GM12878 (cell line): Measurements from ENCODE around the gene TNRC6C. TPM values are rescaled to one million over a fixed set of nuclear protein-coding genes. Genes with fewer than 3 reads are reported as not detected.

Source experiments
- ATAC-seq: fragments of 200-7000 bp; cut with Tn5 transposase; 3 replicates; pipeline ENCODE4 v1.9.1; 2020; ENCODE audit warnings: mild to moderate bottlenecking, moderate library complexity
- BruUV-seq: library from RNA; stranded (reverse); fragments of 400-500 nt; replicated peaks from 2 replicates; lab custom pipeline; 2021; lab: Mats Ljungman, UMichigan
- CTCF ChIA-PET: fragments of 300-600 bp; sonication (Branson Sonifier 250); formaldehyde crosslinking; extraction: SDS; loops from one replicate; lab custom pipeline; 2021; ENCODE audit warnings: inconsistent platforms; lab: Yijun Ruan, JAX
- POLR2A ChIA-PET: fragments of 350-600 bp; formaldehyde crosslinking; extraction: SDS; loops from one replicate; lab custom pipeline; 2021; ENCODE audit warnings: inconsistent platforms; lab: Charles Lee
- RAD21 ChIA-PET: fragments of 300-600 bp; sonication (Branson Sonifier 250); formaldehyde crosslinking; loops from one replicate; lab custom pipeline; 2023; ENCODE audit warnings: antibody characterized with exemption; ENCODE audit not compliant: unreplicated experiment; lab: Charles Lee
- SMC1A ChIA-PET: fragments of 300-600 bp; sonication (Branson Sonifier 250); formaldehyde crosslinking; loops from one replicate; lab custom pipeline; 2023; ENCODE audit not compliant: unreplicated experiment, uncharacterized antibody; lab: Charles Lee
- DNase-seq: peaks from one replicate; pipeline ENCODE4 v3.0.0-alpha.2; 2011; ENCODE audit warnings: low read depth, low spot score
- FAIRE-seq: peaks from 3 replicates; lab custom pipeline; 2011; peaks lifted over from hg19 to GRCh38; lab: Jason Lieb, UNC
- H2AFZ ChIP-seq: 2 replicates; pipeline ENCODE4 v1.6.0; 2011; ENCODE audit warnings: low read depth, low read length, control low read depth; ENCODE audit not compliant: control insufficient read depth
- H3K27ac ChIP-seq: 2 replicates; pipeline ENCODE4 v1.5.1; 2011; ENCODE audit warnings: control low read depth; ENCODE audit not compliant: control insufficient read depth, insufficient read depth
- H3K27me3 ChIP-seq, 2 experiments: replicated peaks in 1 of 2; 2 replicates each; pipeline versions ENCODE4 v1.6.0 to v1.6.1; 2011; ENCODE audit warnings: low read length in 1 of 2; ENCODE audit not compliant: control insufficient read depth in 2 of 2, insufficient read depth in 2 of 2
- H3K36me3 ChIP-seq, 2 experiments: 2 replicates each; pipeline ENCODE4 v1.5.1; 2011; ENCODE audit warnings: low read length in 1 of 2; ENCODE audit not compliant: control insufficient read depth in 2 of 2, insufficient read depth in 2 of 2
- H3K4me1 ChIP-seq: 2 replicates; pipeline ENCODE4 v1.6.1; 2011; ENCODE audit warnings: mild to moderate bottlenecking, low read length, moderate library complexity, mixed read lengths; ENCODE audit not compliant: control insufficient read depth, insufficient read depth
- H3K4me2 ChIP-seq: 2 replicates; pipeline ENCODE4 v1.6.0; 2011; ENCODE audit warnings: control low read depth; ENCODE audit not compliant: control insufficient read depth, insufficient read depth
- H3K4me3 ChIP-seq: fragments of 200-600 bp; sonication (generic); 2 replicates; pipeline ENCODE4 v1.5.1; 2016
- H3K79me2 ChIP-seq: 2 replicates; pipeline ENCODE4 v1.6.0; 2011; ENCODE audit warnings: low read length; ENCODE audit not compliant: control insufficient read depth, insufficient read depth
- H3K9ac ChIP-seq: 2 replicates; pipeline ENCODE4 v1.8.0; 2011; ENCODE audit warnings: low read length, control low read depth, mixed read lengths; ENCODE audit not compliant: control insufficient read depth, insufficient read depth
- H3K9me3 ChIP-seq: replicated peaks from 3 replicates; pipeline ENCODE4 v1.5.1; 2011; ENCODE audit warnings: mild to moderate bottlenecking, low read length; ENCODE audit not compliant: control insufficient read depth, insufficient read depth
- H4K20me1 ChIP-seq: 2 replicates; pipeline ENCODE4 v1.6.0; 2011; ENCODE audit not compliant: control insufficient read depth, insufficient read depth
- ATF7 ChIP-seq: fragments of 450-650 bp; IDR thresholded peaks from 2 replicates; pipeline ENCODE4 v1.6.1; 2016; ENCODE audit warnings: low read depth, mild to moderate bottlenecking
- BHLHE40 ChIP-seq, 2 experiments: fragments of 450-650 bp in 1 of 2; IDR thresholded peaks; 2 replicates each; pipeline ENCODE4 v1.6.1; 2011 to 2017; ENCODE audit warnings: low read depth in 2 of 2, borderline replicate concordance in 1 of 2, improper control_type of control experiment in 1 of 2, low read length in 1 of 2, mild to moderate bottlenecking in 1 of 2
- CEBPZ ChIP-seq: fragments of 150-350 bp; IDR thresholded peaks from 2 replicates; pipeline ENCODE4 v1.6.1; 2016; ENCODE audit warnings: low read depth, low read length
- E4F1 ChIP-seq: fragments of 450-650 bp; IDR thresholded peaks from 2 replicates; pipeline ENCODE4 v1.6.1; 2018; ENCODE audit warnings: borderline replicate concordance, mild to moderate bottlenecking; ENCODE audit not compliant: partially characterized antibody
- EGR1 ChIP-seq, 2 experiments: IDR thresholded peaks; 1 replicate in 1 of 2; 2 replicates in 1 of 2; pipeline ENCODE4 v1.6.1; 2011 to 2012; ENCODE audit warnings: low read depth in 2 of 2, low read length in 2 of 2, borderline replicate concordance in 1 of 2, mild to moderate bottlenecking in 1 of 2, moderate library complexity in 1 of 2
- IKZF1 ChIP-seq: fragments of 450-650 bp; conservative IDR thresholded peaks from 2 replicates; pipeline ENCODE4 v1.6.1; 2017; ENCODE audit warnings: antibody characterized with exemption, mild to moderate bottlenecking
- KLF5 ChIP-seq: fragments of 450-650 bp; IDR thresholded peaks from 2 replicates; pipeline ENCODE4 v1.6.1; 2014; ENCODE audit warnings: mild to moderate bottlenecking; ENCODE audit not compliant: partially characterized antibody
- MLLT1 ChIP-seq: fragments of 450-650 bp; IDR thresholded peaks from 2 replicates; pipeline ENCODE4 v1.6.1; 2016; ENCODE audit warnings: mild to moderate bottlenecking
- PAX5 ChIP-seq: IDR thresholded peaks from 2 replicates; pipeline ENCODE4 v1.6.1; 2011; ENCODE audit warnings: low read depth, low read length, borderline replicate concordance
- RELA ChIP-seq: fragments of 450-650 bp; IDR thresholded peaks from 2 replicates; pipeline ENCODE4 v1.8.0; 2014; ENCODE audit warnings: borderline replicate concordance; ENCODE audit not compliant: partially characterized antibody
- SMAD5 ChIP-seq: IDR thresholded peaks from 2 replicates; pipeline ENCODE4 v1.6.1; 2016; ENCODE audit warnings: antibody characterized with exemption, low read depth
- SMARCA5 ChIP-seq: fragments of 450-650 bp; IDR thresholded peaks from 2 replicates; pipeline ENCODE4 v1.6.1; 2017; ENCODE audit warnings: mild to moderate bottlenecking
- ZNF384 ChIP-seq: IDR thresholded peaks from 2 replicates; pipeline ENCODE4 v1.6.1; 2012; ENCODE audit warnings: low read depth, mild to moderate bottlenecking, low read length, improper control_type of control experiment, borderline replicate concordance
- ZZZ3 ChIP-seq: IDR thresholded peaks from 2 replicates; pipeline ENCODE4 v1.6.1; 2011; ENCODE audit warnings: low read depth; ENCODE audit not compliant: control insufficient read depth, insufficient read length
- WGBS: methylation state at CpG from one replicate; pipeline ENCODE4 v1.1.6; 2016; ENCODE audit warnings: low lambda C conversion rate; ENCODE audit not compliant: insufficient replicate concordance, insufficient coverage; ENCODE audit errors: missing lambda C conversion rate; 5-methylcytosine and 5-hydroxymethylcytosine counted together
- in situ Hi-C: fragments of 300-500 bp; cut with MboI; formaldehyde crosslinking; loops from 9 replicates; pipeline ENCODE4 v1.14.3; 2018; ENCODE audit warnings: mixed read lengths
- intact Hi-C: fragments of 100-400 bp; cut with micrococcal nuclease; formaldehyde crosslinking; loops from one replicate; pipeline ENCODE4 v1.14.2; 2022; ENCODE audit not compliant: unreplicated experiment
- polyA plus RNA-seq, 11 experiments: library from polyadenylated mRNA; depleted of rRNA in 4 of 11; unstranded in 6 of 11; stranded (reverse) in 5 of 11; fragments of >200 nt; fragmentation: Nextera tagmentation in 4 of 11; fragmentation: Illumina TruSeq in 1 of 11; extraction: Ambion mirVana in 4 of 11; extraction: Trizol in 1 of 11; gene quantifications; 1 replicate in 1 of 11; 2 replicates in 10 of 11; pipeline versions ENCODE4 v1.2.1 to v1.2.3, GENCODE V29; 2011 to 2016; ENCODE audit warnings: inconsistent platforms in 2 of 11, missing spikeins in 2 of 11, low read depth in 1 of 11
- total RNA-seq, 4 experiments: library from RNA; depleted of rRNA in 3 of 4; stranded (reverse); fragments of >200 nt in 3 of 4; fragmentation: Illumina TruSeq in 1 of 4; extraction: Trizol in 1 of 4; gene quantifications; 2 replicates each; pipeline versions ENCODE4 v1.2.1 to v1.2.3, GENCODE V29; 2013 to 2021
- TF ChIP-seq, protein P1 (sequence below): fragments of 150-350 bp; IDR thresholded peaks from 2 replicates; pipeline ENCODE4 v1.6.1; 2014; ENCODE audit warnings: mild to moderate bottlenecking, low read depth, low read length

The TNRC6C gene
- total and polyA plus RNA-seq, 10 of the 15 experiments (the other 5 are each of a cell fraction or from before 2014, with no cell fraction given), result 0.40 to 6.1 (median 0.96) TPM

GRCh38 chr17:78057113-78057740 is 98.7 kb downstream of the TNRC6C start:
- no peaks in the 10 kb centered on the region for H3K79me2 ChIP-seq
- no peaks in the 10 kb centered on the region for H4K20me1 ChIP-seq
- H3K9ac ChIP-seq, result no peak overlapping the region
- H3K4me2 ChIP-seq, result no peak overlapping the region
- H3K27ac ChIP-seq, result no peak overlapping the region
- SMC1A ChIA-PET, result interaction anchor here (1.0 kb wide), 1 partner anchor 40 kb away, joined by 3 read pairs; no protein-coding TSS in a partner anchor
- POLR2A ChIA-PET, result no interaction called here
- H3K9me3 ChIP-seq, result no peaks in the 10 kb centered on the region
- FAIRE-seq, result no peak
- H3K4me3 ChIP-seq, result no peak overlapping the region
- CTCF ChIA-PET, result interaction anchor here (1.1 to 3.9 kb wide), 3 partner anchors 13 to 37 kb away, joined by 3 to 14 read pairs (median 3); no protein-coding TSS in a partner anchor
- H3K36me3 ChIP-seq, result no peaks in the 10 kb centered on the region
- intact Hi-C loops, result no loop called here
- no peak overlapping the region for H2AFZ ChIP-seq
- RAD21 ChIA-PET, result interaction anchor here (1.3 kb wide), 1 partner anchor 44 kb away, joined by 3 read pairs; no protein-coding TSS in a partner anchor
- H3K27me3 ChIP-seq, result no peaks in the 10 kb centered on the region
- no peak for DNase-seq
- ATAC-seq, result no peak
- WGBS, result 36% methylated on average over 3 of the region's 3 CpGs
- no peaks in the 10 kb centered on the region for H3K4me1 ChIP-seq
- in situ Hi-C loops, result no loop called here
- no TSS peak for BruUV-seq
- TF ChIP-seq E4F1 (no peak), IKZF1 (no peak), ZZZ3 (no peak), MLLT1 (no peak), ATF7 (no peak), EGR1 (IDR thresholded peaks at IDR 0.05; ENCODE audit: borderline replicate concordance in 1 of 2, low read depth in 2 of 2, low read length in 2 of 2) (no peak), SMAD5 (no peak), ZNF384 (no peak), CEBPZ (no peak), BHLHE40 (IDR thresholded peaks at IDR 0.05; ENCODE audit: borderline replicate concordance in 1 of 2, low read depth in 2 of 2, low read length in 1 of 2) (no peak), SMARCA5 (no peak), KLF5 (no peak), RELA (no peak), PAX5 (no peak)
- TF ChIP-seq, protein P1, sequence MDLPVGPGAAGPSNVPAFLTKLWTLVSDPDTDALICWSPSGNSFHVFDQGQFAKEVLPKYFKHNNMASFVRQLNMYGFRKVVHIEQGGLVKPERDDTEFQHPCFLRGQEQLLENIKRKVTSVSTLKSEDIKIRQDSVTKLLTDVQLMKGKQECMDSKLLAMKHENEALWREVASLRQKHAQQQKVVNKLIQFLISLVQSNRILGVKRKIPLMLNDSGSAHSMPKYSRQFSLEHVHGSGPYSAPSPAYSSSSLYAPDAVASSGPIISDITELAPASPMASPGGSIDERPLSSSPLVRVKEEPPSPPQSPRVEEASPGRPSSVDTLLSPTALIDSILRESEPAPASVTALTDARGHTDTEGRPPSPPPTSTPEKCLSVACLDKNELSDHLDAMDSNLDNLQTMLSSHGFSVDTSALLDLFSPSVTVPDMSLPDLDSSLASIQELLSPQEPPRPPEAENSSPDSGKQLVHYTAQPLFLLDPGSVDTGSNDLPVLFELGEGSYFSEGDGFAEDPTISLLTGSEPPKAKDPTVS, result no peak
